Peyer's patch (tissue), 4 donors: ENCODE results near the gene CA7.

ENCODE experiments used
- POLR2A ChIP-seq, 2 donors: fragments of 450-650 bp; IDR thresholded peaks; one replicate each; pipeline ENCODE4 v1.5.1; 2017; ENCODE audit warnings: antibody characterized with exemption in 2 of 2, mild to moderate bottlenecking in 2 of 2, moderate library complexity in 2 of 2
- TF ChIP-seq, protein P1 (sequence below), 6 experiments: fragments of 450-650 bp in 4 of 6; fragments of 200-600 bp in 2 of 6; sonication (generic) in 1 of 6; IDR thresholded peaks; one replicate each; pipeline ENCODE4 v1.5.1; 2017 to 2019; ENCODE audit warnings: antibody characterized with exemption in 6 of 6, mild to moderate bottlenecking in 3 of 6, moderate library complexity in 1 of 6

DNA sequence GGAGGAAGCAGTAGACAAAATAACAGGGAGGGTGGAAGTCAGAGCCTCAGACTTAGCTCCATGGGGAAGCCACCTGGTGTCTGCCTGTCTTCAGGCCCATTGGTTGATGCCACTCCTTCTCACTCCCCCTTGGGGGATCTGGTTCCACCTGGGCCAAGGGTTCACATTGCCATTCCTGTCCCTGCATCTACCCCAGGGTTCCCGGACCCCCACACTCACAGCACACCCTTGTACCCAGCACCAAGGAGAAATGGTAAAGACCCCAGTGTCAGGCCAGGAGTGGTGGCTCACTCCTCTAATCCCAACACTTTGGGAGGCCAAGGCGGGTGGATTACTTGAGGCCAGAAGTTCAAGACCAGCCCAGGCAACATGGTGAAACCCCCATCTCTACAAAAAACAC is 1.0 kb upstream of the CA7 start:
- TF ChIP-seq, protein P1, sequence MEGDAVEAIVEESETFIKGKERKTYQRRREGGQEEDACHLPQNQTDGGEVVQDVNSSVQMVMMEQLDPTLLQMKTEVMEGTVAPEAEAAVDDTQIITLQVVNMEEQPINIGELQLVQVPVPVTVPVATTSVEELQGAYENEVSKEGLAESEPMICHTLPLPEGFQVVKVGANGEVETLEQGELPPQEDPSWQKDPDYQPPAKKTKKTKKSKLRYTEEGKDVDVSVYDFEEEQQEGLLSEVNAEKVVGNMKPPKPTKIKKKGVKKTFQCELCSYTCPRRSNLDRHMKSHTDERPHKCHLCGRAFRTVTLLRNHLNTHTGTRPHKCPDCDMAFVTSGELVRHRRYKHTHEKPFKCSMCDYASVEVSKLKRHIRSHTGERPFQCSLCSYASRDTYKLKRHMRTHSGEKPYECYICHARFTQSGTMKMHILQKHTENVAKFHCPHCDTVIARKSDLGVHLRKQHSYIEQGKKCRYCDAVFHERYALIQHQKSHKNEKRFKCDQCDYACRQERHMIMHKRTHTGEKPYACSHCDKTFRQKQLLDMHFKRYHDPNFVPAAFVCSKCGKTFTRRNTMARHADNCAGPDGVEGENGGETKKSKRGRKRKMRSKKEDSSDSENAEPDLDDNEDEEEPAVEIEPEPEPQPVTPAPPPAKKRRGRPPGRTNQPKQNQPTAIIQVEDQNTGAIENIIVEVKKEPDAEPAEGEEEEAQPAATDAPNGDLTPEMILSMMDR (IDR thresholded peaks at IDR 0.05), result no peak
- no peak for TF ChIP-seq POLR2A (IDR thresholded peaks at IDR 0.05)
